Fibroblast of villous mesenchyme (primary cell): ENCODE data around the gene CYB5B. TPM values are rescaled to one million over a fixed set of nuclear protein-coding genes. Genes with fewer than 3 reads are reported as not detected.
A peak's percentile ranks its signal among the peaks of the same experiment; 100 is the strongest.

Experiments
- DNase-seq: peaks from one replicate; pipeline ENCODE4 v3.0.0-alpha.2; 2010; ENCODE audit warnings: low read depth
- H3K4me3 ChIP-seq: 2 replicates; pipeline ENCODE4 v1.5.1; 2011; ENCODE audit warnings: low read depth, mild to moderate bottlenecking, low read length
- CTCF ChIP-seq: IDR thresholded peaks from 2 replicates; pipeline ENCODE4 v1.5.1; 2012; ENCODE audit warnings: low read depth, mild to moderate bottlenecking, low read length; ENCODE audit not compliant: insufficient read depth
- total RNA-seq: library from RNA; depleted of rRNA; stranded (reverse); fragments of >200 nt; gene quantifications from 2 replicates; pipeline ENCODE4 v1.2.3, GENCODE V29; 2012

The CYB5B gene
- total RNA-seq, 1 donor: 142 TPM

GRCh38 chr16:69494991-69495392 is 70.6 kb downstream of the CYB5B start:
- no peak overlapping the region for H3K4me3 ChIP-seq
- DNase-seq: peak; percentile 32
- TF ChIP-seq CTCF: peak; percentile 46

- TF ChIP-seq CTCF: no peak
Measured at GRCh38 chr16:69495821-69496220, 71.4 kb downstream of the CYB5B start.

GRCh38 chr16:69496376-69496775 is 72.0 kb downstream of the CYB5B start:
- no peak for DNase-seq
- no peak for TF ChIP-seq CTCF

More at GRCh38 chr16:69495821-69496220, 71.4 kb downstream of the CYB5B start:
- H3K4me3 ChIP-seq: no peak overlapping the region
- no peak for DNase-seq

GRCh38 chr16:69496896-69497295 is 72.5 kb downstream of the CYB5B start:
- no peak for DNase-seq
- no peak overlapping the region for H3K4me3 ChIP-seq
- TF ChIP-seq CTCF: no peak

More at GRCh38 chr16:69496376-69496775, 72.0 kb downstream of the CYB5B start:
- no peak overlapping the region for H3K4me3 ChIP-seq

- no peak for DNase-seq
- no peak for TF ChIP-seq CTCF
- no peak overlapping the region for H3K4me3 ChIP-seq
Measured at GRCh38 chr16:69497876-69498596, 73.6 kb downstream of the CYB5B start.

GRCh38 chr16:69498926-69499325 is 74.5 kb downstream of the CYB5B start:
- no peak for TF ChIP-seq CTCF
- DNase-seq: no peak
- H3K4me3 ChIP-seq: no peak overlapping the region
